A673 (cell line): Measurements from ENCODE around the gene SLC39A10. TPM values are rescaled to one million over a fixed set of nuclear protein-coding genes. Genes with fewer than 3 reads are reported as not detected.

Experiments used
- BruUV-seq: library from RNA; stranded (reverse); fragments of 400-500 nt; replicated peaks from 2 replicates; lab custom pipeline; 2021; lab: Mats Ljungman, UMichigan
- CTCF ChIA-PET: fragments of 300-600 bp; sonication (Branson Sonifier 250); formaldehyde crosslinking; loops from one replicate; lab custom pipeline; 2022; ENCODE audit warnings: antibody characterized with exemption; lab: Charles Lee
- POLR2A ChIA-PET: fragments of 300-600 bp; sonication (Branson Sonifier 250); formaldehyde crosslinking; loops from one replicate; lab custom pipeline; 2022; ENCODE audit warnings: antibody characterized with exemption; ENCODE audit not compliant: low non-redundant PET; lab: Charles Lee
- DNase-seq: peaks from one replicate; pipeline ENCODE4 v3.0.0-alpha.2; 2015; ENCODE audit warnings: low spot score
- H3K27ac ChIP-seq: fragments of 200-600 bp; sonication (generic); 2 replicates; pipeline ENCODE4 v1.5.1; 2016; ENCODE audit warnings: mixed run types, low read depth, mild to moderate bottlenecking, mixed read lengths, antibody characterized with exemption, low read length; ENCODE audit not compliant: poor library complexity, severe bottlenecking
- H3K27me3 ChIP-seq: fragments of 200-600 bp; sonication (generic); replicated peaks from 2 replicates; pipeline ENCODE4 v1.6.1; 2017; ENCODE audit warnings: mixed run types, low read depth, mild to moderate bottlenecking, mixed read lengths, antibody characterized with exemption, low read length; ENCODE audit not compliant: insufficient read depth, poor library complexity
- H3K36me3 ChIP-seq: fragments of 200-600 bp; sonication (generic); 2 replicates; pipeline ENCODE4 v1.6.1; 2016; ENCODE audit warnings: mixed run types, mild to moderate bottlenecking, mixed read lengths, antibody characterized with exemption, low read length; ENCODE audit not compliant: insufficient read depth, poor library complexity, severe bottlenecking
- H3K4me1 ChIP-seq: fragments of 200-600 bp; sonication (generic); 2 replicates; pipeline ENCODE4 v1.6.1; 2017; ENCODE audit warnings: mixed run types, mild to moderate bottlenecking, mixed read lengths, antibody characterized with exemption, low read length; ENCODE audit not compliant: insufficient read depth, poor library complexity, severe bottlenecking
- H3K4me3 ChIP-seq: fragments of 200-600 bp; sonication (generic); 2 replicates; pipeline ENCODE4 v1.5.1; 2016; ENCODE audit warnings: low read depth, mixed run types, mild to moderate bottlenecking, mixed read lengths, low read length; ENCODE audit not compliant: poor library complexity, severe bottlenecking
- H3K9me3 ChIP-seq: fragments of 200-600 bp; sonication (generic); 2 replicates; pipeline ENCODE4 v1.6.1; 2016; ENCODE audit warnings: mixed run types, low read depth, mild to moderate bottlenecking, mixed read lengths, antibody characterized with exemption, low read length; ENCODE audit not compliant: poor library complexity, severe bottlenecking
- CTCF ChIP-seq: fragments of 300-800, 200-600 bp; sonication (generic); conservative IDR thresholded peaks from 2 replicates; pipeline ENCODE4 v1.5.1; 2017; ENCODE audit warnings: low read depth, mild to moderate bottlenecking, antibody characterized with exemption, low read length, moderate library complexity, mixed read lengths
- EZH2 ChIP-seq: fragments of 200-600 bp; sonication (generic); IDR thresholded peaks from 2 replicates; pipeline ENCODE4 v1.6.1; 2017; ENCODE audit warnings: borderline replicate concordance, low read depth, mild to moderate bottlenecking, mixed read lengths, antibody characterized with exemption, low read length; ENCODE audit not compliant: poor library complexity, severe bottlenecking
- intact Hi-C: fragments of 100-400 bp; cut with micrococcal nuclease; formaldehyde crosslinking; loops from one replicate; pipeline ENCODE4 v1.10.0; 2022; ENCODE audit not compliant: unreplicated experiment
- total RNA-seq: library from RNA; stranded (reverse); gene quantifications from 2 replicates; pipeline ENCODE4 v1.2.3, GENCODE V29; 2021

SLC39A10 gene
- total RNA-seq, 1 experiment from 2014 or later: 42.3 TPM

GRCh38 chr2:195638750-195639149, 18.3 kb upstream of the SLC39A10 start:
- H3K4me1 ChIP-seq: no peaks in the 10 kb centered on the region
- POLR2A ChIA-PET: no interaction called here
- H3K27me3 ChIP-seq: no peaks in the 10 kb centered on the region
- H3K36me3 ChIP-seq: no peaks in the 10 kb centered on the region
- no peaks in the 10 kb centered on the region for H3K9me3 ChIP-seq
- CTCF ChIA-PET: no interaction called here
- no peak overlapping the region for H3K27ac ChIP-seq
- TF ChIP-seq CTCF (no peak), EZH2 (no peak)
- BruUV-seq: no TSS peak
- H3K4me3 ChIP-seq: no peak overlapping the region
- DNase-seq: no peak
- intact Hi-C loops: no loop called here

- no peaks in the 10 kb centered on the region for H3K4me1 ChIP-seq
- H3K27me3 ChIP-seq: no peaks in the 10 kb centered on the region
- no peaks in the 10 kb centered on the region for H3K9me3 ChIP-seq
- POLR2A ChIA-PET: no interaction called here
- no peak overlapping the region for H3K4me3 ChIP-seq
- H3K27ac ChIP-seq: no peak overlapping the region
- no TSS peak for BruUV-seq
- no peak for DNase-seq
- no peaks in the 10 kb centered on the region for H3K36me3 ChIP-seq
- CTCF ChIA-PET: no interaction called here
- no peak for TF ChIP-seq CTCF
- no peak for TF ChIP-seq EZH2
- intact Hi-C loops: no loop called here
Measured at GRCh38 chr2:195639238-195639858, 17.7 kb upstream of the SLC39A10 start.

GRCh38 chr2:195639959-195640358, 17.1 kb upstream of the SLC39A10 start:
- ChIA-PET POLR2A (no interaction called here), CTCF (no interaction called here)
- H3K36me3 ChIP-seq: no peaks in the 10 kb centered on the region
- no peaks in the 10 kb centered on the region for H3K27me3 ChIP-seq
- no peak overlapping the region for H3K27ac ChIP-seq
- BruUV-seq: no TSS peak
- H3K4me3 ChIP-seq: no peak overlapping the region
- intact Hi-C loops: no loop called here
- H3K4me1 ChIP-seq: no peaks in the 10 kb centered on the region
- TF ChIP-seq CTCF (no peak), EZH2 (no peak)
- H3K9me3 ChIP-seq: no peaks in the 10 kb centered on the region
- DNase-seq: no peak
